WERI-Rb-1 (cell line): ENCODE results near the gene FGF2.
"Not testable (repeated sequence)": the region's sequence is repeated elsewhere in the genome, so short reads cannot be mapped to it uniquely, and the experiment has no call there.

Source experiments
- DNase-seq: peaks from one replicate; pipeline ENCODE4 v3.0.0-alpha.2; 2020
- H3K27ac ChIP-seq: fragments of 250-450 bp; sonication (Bioruptor Pico); 2 replicates; pipeline ENCODE4 v1.5.1; 2020; ENCODE audit warnings: mild to moderate bottlenecking, moderate library complexity
- H3K27me3 ChIP-seq: fragments of 250-450 bp; sonication (Bioruptor Pico); 2 replicates; pipeline ENCODE4 v1.5.1; 2021; ENCODE audit warnings: mild to moderate bottlenecking, low read depth, moderate library complexity; ENCODE audit not compliant: insufficient read depth, severe bottlenecking
- H3K36me3 ChIP-seq: fragments of 250-450 bp; sonication (Bioruptor Pico); 2 replicates; pipeline ENCODE4 v1.5.1; 2020; ENCODE audit warnings: mild to moderate bottlenecking, moderate library complexity
- H3K4me3 ChIP-seq: 2 replicates; pipeline ENCODE4 v1.5.1; 2011; ENCODE audit warnings: low read depth, mild to moderate bottlenecking, control low read depth, low read length
- H3K9me3 ChIP-seq: fragments of 250-450 bp; sonication (Bioruptor Pico); 2 replicates; pipeline ENCODE4 v1.5.1; 2021; ENCODE audit warnings: mild to moderate bottlenecking, moderate library complexity; ENCODE audit not compliant: severe bottlenecking
- CTCF ChIP-seq: IDR thresholded peaks from 2 replicates; pipeline ENCODE4 v1.5.1; 2011; ENCODE audit warnings: low read depth, mild to moderate bottlenecking, control low read depth, inconsistent platforms, low read length

Gene FGF2

GRCh38 chr4:122928930-122929329 lies 102.3 kb downstream of the FGF2 start:
- no peaks in the 10 kb centered on the region for H3K27me3 ChIP-seq
- no peaks in the 10 kb centered on the region for H3K9me3 ChIP-seq
- no peak overlapping the region for H3K4me3 ChIP-seq
- no peak for TF ChIP-seq CTCF
- peaks cover 46% of the 10 kb centered on the region for H3K36me3 ChIP-seq
- H3K27ac ChIP-seq: no peak overlapping the region
- DNase-seq: no peak

- no peaks in the 10 kb centered on the region for H3K27me3 ChIP-seq
- TF ChIP-seq CTCF: no peak
- no peak overlapping the region for H3K27ac ChIP-seq
- H3K36me3 ChIP-seq: peaks cover 53% of the 10 kb centered on the region
- no peak overlapping the region for H3K4me3 ChIP-seq
- no peak for DNase-seq
- H3K9me3 ChIP-seq: no peaks in the 10 kb centered on the region
Observed at GRCh38 chr4:122930862-122931261, 104.2 kb downstream of the FGF2 start.

- H3K27ac ChIP-seq: no peak overlapping the region
- no peak overlapping the region for H3K4me3 ChIP-seq
- no peaks in the 10 kb centered on the region for H3K9me3 ChIP-seq
- H3K36me3 ChIP-seq: peaks cover 64% of the 10 kb centered on the region
- TF ChIP-seq CTCF: no peak
- no peaks in the 10 kb centered on the region for H3K27me3 ChIP-seq
- DNase-seq: no peak
Observed at GRCh38 chr4:122932763-122933162, 106.1 kb downstream of the FGF2 start.

- not testable (repeated sequence) for H3K4me3 ChIP-seq, H3K27ac ChIP-seq, DNase-seq, H3K9me3 ChIP-seq, H3K27me3 ChIP-seq
- H3K36me3 ChIP-seq: peaks cover 33% of the 10 kb centered on the region
Observed at GRCh38 chr4:122945136-122945535, 118.5 kb downstream of the FGF2 start.

- Histone ChIP-seq H3K36me3 (peaks cover 42% of the 10 kb centered on the region), H3K9me3 (no peaks in the 10 kb centered on the region), H3K27me3 (no peaks in the 10 kb centered on the region), H3K27ac (no peak overlapping the region), H3K4me3 (no peak overlapping the region)
- no peak for DNase-seq
- no peak for TF ChIP-seq CTCF
Observed at GRCh38 chr4:122946142-122946541, 119.5 kb downstream of the FGF2 start.
